Calu3 (cell line): ENCODE results near the gene KDM1A. TPM values are rescaled to one million over a fixed set of nuclear protein-coding genes. Genes with fewer than 3 reads are reported as not detected.

Experiments
- BruUV-seq: library from RNA; stranded (reverse); fragments of 400-500 nt; replicated peaks from 2 replicates; lab custom pipeline; 2021; lab: Mats Ljungman, UMichigan
- CTCF ChIA-PET: fragments of 300-600 bp; sonication (Branson Sonifier 250); formaldehyde crosslinking; loops from one replicate; lab custom pipeline; 2022; ENCODE audit warnings: antibody characterized with exemption; lab: Charles Lee
- DNase-seq: peaks from one replicate; pipeline ENCODE4 v3.0.0; 2022
- H3K27ac Mint-ChIP-seq: one replicate; pipeline ENCODE4 v1.8.0; 2022; ENCODE audit warnings: mixed read lengths; ENCODE audit not compliant: unreplicated experiment
- H3K27me3 Mint-ChIP-seq: one replicate; pipeline ENCODE4 v1.8.0; 2022; ENCODE audit warnings: mixed read lengths; ENCODE audit not compliant: unreplicated experiment
- H3K36me3 Mint-ChIP-seq: one replicate; pipeline ENCODE4 v1.8.0; 2022; ENCODE audit warnings: mild to moderate bottlenecking, moderate library complexity, mixed read lengths; ENCODE audit not compliant: insufficient read depth, unreplicated experiment
- H3K4me1 Mint-ChIP-seq: one replicate; pipeline ENCODE4 v1.8.0; 2022; ENCODE audit warnings: mild to moderate bottlenecking, low read depth, mixed read lengths; ENCODE audit not compliant: unreplicated experiment
- H3K4me3 Mint-ChIP-seq: one replicate; pipeline ENCODE4 v1.8.0; 2022; ENCODE audit warnings: mild to moderate bottlenecking, low read depth, moderate library complexity, mixed read lengths; ENCODE audit not compliant: unreplicated experiment
- H3K9me3 Mint-ChIP-seq: one replicate; pipeline ENCODE4 v1.8.0; 2022; ENCODE audit warnings: low read depth, mixed read lengths; ENCODE audit not compliant: unreplicated experiment
- intact Hi-C: fragments of 100-400 bp; cut with micrococcal nuclease; formaldehyde crosslinking; loops from one replicate; pipeline ENCODE4 v1.10.0; 2022; ENCODE audit not compliant: unreplicated experiment
- total RNA-seq: library from RNA; stranded (reverse); gene quantifications from 2 replicates; pipeline ENCODE4 v1.2.3, GENCODE V29; 2022
- TF ChIP-seq, protein P1 (sequence below): fragments of 200-600 bp; IDR thresholded peaks from one replicate; pipeline ENCODE4 v1.8.0; 2022; ENCODE audit warnings: antibody characterized with exemption; ENCODE audit not compliant: unreplicated experiment

Gene KDM1A
- total RNA-seq, 1 experiment from 2014 or later: 67.8 TPM

DNA sequence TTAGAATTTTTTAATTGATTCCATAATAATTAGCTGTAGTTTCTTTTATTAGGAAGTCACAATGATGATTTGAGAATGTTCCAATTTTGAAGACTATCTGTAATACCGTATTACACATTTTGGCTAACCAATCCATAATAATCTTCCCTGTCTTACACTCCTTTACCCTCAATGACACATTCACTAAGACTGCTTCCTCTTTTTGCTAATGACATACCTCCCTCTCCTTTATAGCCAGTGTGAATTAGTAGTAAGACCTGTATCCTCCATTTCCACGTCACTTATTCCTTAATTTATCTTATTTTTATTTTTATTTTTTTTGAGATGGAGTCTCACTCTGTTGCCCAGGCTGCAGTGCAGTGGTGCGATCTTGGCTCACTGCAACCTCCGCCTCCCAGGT is 10.1 kb downstream of the KDM1A start:
- no peak overlapping the region for H3K27ac Mint-ChIP-seq
- DNase-seq: no peak
- CTCF ChIA-PET: no interaction called here
- no peak overlapping the region for H3K4me3 Mint-ChIP-seq
- H3K36me3 Mint-ChIP-seq: no peaks in the 10 kb centered on the region
- H3K4me1 Mint-ChIP-seq: peaks cover 7% of the 10 kb centered on the region
- intact Hi-C loops: no loop called here
- TF ChIP-seq, protein P1, sequence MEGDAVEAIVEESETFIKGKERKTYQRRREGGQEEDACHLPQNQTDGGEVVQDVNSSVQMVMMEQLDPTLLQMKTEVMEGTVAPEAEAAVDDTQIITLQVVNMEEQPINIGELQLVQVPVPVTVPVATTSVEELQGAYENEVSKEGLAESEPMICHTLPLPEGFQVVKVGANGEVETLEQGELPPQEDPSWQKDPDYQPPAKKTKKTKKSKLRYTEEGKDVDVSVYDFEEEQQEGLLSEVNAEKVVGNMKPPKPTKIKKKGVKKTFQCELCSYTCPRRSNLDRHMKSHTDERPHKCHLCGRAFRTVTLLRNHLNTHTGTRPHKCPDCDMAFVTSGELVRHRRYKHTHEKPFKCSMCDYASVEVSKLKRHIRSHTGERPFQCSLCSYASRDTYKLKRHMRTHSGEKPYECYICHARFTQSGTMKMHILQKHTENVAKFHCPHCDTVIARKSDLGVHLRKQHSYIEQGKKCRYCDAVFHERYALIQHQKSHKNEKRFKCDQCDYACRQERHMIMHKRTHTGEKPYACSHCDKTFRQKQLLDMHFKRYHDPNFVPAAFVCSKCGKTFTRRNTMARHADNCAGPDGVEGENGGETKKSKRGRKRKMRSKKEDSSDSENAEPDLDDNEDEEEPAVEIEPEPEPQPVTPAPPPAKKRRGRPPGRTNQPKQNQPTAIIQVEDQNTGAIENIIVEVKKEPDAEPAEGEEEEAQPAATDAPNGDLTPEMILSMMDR: no peak
- H3K9me3 Mint-ChIP-seq: no peaks in the 10 kb centered on the region
- BruUV-seq: no TSS peak
- H3K27me3 Mint-ChIP-seq: no peaks in the 10 kb centered on the region

DNA sequence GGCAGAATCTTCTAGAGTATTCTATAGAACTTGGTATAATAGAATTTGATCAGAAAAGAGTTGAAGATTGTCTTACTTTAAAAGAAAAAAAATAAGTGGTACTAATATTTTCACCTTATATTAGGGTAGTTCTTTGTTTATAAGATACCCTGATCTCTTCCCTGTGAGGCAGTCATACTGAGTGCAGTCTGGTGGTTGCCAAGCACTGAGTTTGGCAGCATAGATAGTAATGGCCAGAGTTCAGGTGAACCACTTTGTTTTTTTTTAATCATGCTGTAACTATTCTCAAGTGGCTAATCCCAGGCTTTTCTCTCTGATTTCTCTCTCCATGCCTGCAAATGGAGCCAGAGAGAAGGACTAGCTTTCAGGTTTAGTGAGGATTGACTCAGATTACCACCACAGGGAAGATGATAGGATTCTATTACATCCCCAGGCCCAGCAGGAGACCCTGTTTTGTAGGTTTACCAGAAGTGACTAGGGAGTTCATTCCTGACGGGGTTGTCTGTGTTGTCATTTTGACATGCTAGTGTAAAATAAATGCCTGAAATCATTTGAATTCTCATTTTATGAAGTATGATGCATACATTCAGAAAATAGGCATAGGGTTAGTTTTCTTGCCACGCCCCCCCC is 16.7 kb downstream of the KDM1A start:
- Mint-ChIP-seq H3K4me1 (peaks cover 14% of the 10 kb centered on the region), H3K36me3 (no peaks in the 10 kb centered on the region), H3K4me3 (no peak overlapping the region), H3K27me3 (no peaks in the 10 kb centered on the region), H3K27ac (no peak overlapping the region), H3K9me3 (no peaks in the 10 kb centered on the region)
- no TSS peak for BruUV-seq
- DNase-seq: no peak
- CTCF ChIA-PET: no interaction called here
- TF ChIP-seq, protein P1: no peak
- intact Hi-C loops: no loop called here

DNA sequence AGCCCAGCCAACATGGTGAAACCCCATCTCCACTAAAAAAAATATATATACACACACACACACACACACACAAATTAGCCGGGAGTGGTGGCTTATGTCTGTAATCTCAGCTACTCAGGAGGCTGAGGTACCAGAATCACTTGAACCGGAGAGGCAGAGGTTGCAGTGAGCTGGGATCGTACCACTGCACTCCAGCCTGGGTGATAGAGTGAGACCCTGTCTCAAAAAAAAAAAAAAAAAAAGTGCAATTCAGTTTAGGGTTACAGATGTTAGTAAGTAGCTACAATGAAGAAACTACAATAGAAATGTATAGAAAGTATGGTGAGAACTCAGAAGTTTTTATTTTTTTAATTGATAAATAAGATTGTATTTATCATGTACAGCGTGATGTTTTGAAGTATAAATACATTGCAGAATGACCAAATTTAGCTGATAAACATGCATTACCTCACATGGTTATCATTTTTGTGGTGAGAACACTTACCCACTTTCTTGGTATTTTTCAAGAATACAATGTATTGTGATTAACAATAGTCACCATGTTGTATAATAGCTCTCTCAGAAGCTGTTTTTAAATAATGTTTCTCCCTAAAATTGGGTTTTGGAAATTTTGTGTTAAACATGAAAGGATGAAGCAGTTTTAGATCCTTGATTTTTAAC is 17.9 kb downstream of the KDM1A start:
- peaks cover 14% of the 10 kb centered on the region for H3K4me1 Mint-ChIP-seq
- no peak overlapping the region for H3K27ac Mint-ChIP-seq
- DNase-seq: no peak
- no peak overlapping the region for H3K4me3 Mint-ChIP-seq
- H3K27me3 Mint-ChIP-seq: no peaks in the 10 kb centered on the region
- H3K9me3 Mint-ChIP-seq: no peaks in the 10 kb centered on the region
- no TSS peak for BruUV-seq
- CTCF ChIA-PET: no interaction called here
- H3K36me3 Mint-ChIP-seq: no peaks in the 10 kb centered on the region
- TF ChIP-seq, protein P1: no peak
- intact Hi-C loops: no loop called here

DNA sequence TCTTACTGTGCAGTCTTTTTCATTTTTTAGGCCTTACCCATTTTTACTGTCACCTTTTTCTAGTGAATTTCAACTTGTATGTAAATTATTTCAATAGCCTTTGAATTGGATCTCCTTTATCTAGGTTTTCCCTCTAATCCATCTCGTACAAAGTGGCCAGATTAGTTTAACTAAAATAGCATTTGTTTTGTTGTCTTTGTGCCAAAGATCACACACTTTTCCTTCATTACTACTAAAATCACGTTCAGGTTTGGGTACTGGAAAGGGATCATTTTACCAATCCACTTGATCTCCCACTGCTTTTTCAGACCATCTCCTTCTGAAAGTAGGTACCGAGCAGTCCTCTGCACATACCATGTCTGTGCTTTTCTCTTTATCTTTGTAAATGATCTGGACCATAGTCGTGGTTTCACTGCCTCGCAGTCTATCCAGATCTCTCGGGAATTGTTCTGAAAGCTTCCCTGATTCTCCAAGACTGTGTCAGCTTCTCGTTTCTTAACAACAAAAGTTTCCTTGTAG is 20.1 kb downstream of the KDM1A start:
- no peak overlapping the region for H3K4me3 Mint-ChIP-seq
- DNase-seq: no peak
- no peak overlapping the region for H3K27ac Mint-ChIP-seq
- BruUV-seq: no TSS peak
- TF ChIP-seq, protein P1: no peak
- peaks cover 6% of the 10 kb centered on the region for H3K4me1 Mint-ChIP-seq
- intact Hi-C loops: no loop called here
- H3K27me3 Mint-ChIP-seq: no peaks in the 10 kb centered on the region
- CTCF ChIA-PET: no interaction called here
- H3K36me3 Mint-ChIP-seq: no peaks in the 10 kb centered on the region
- H3K9me3 Mint-ChIP-seq: no peaks in the 10 kb centered on the region
